Lung (tissue), 12 donors: Measurements from ENCODE around the gene PARD3. TPM values are rescaled to one million over a fixed set of nuclear protein-coding genes. Genes with fewer than 3 reads are reported as not detected.

Experiments
- ATAC-seq: fragments of 200-7000 bp; cut with Tn5 transposase; one replicate; pipeline ENCODE4 v1.9.1; 2020; ENCODE audit warnings: moderate number of reproducible peaks; ENCODE audit not compliant: insufficient read depth, low FRiP score
- DNase-seq, 3 donors: peaks; one replicate each; pipeline ENCODE4 v3.0.0-alpha.2; 2013 to 2017
- H3K27ac ChIP-seq, 2 donors: one replicate each; pipeline ENCODE4 v1.5.1; 2013; ENCODE audit warnings: mild to moderate bottlenecking in 2 of 2, moderate library complexity in 2 of 2, control low read depth in 1 of 2, inconsistent platforms in 1 of 2, low read depth in 1 of 2, low read length in 1 of 2
- H3K27me3 ChIP-seq, 3 donors: one replicate each; pipeline ENCODE4 v1.5.1; 2013; ENCODE audit warnings: low read length in 2 of 3; ENCODE audit not compliant: control insufficient read depth in 3 of 3, insufficient read depth in 3 of 3
- H3K36me3 ChIP-seq, 4 donors: one replicate each; pipeline ENCODE4 v1.5.1; 2013; ENCODE audit warnings: low read length in 4 of 4, mild to moderate bottlenecking in 1 of 4, moderate library complexity in 1 of 4; ENCODE audit not compliant: control insufficient read depth in 4 of 4, insufficient read depth in 4 of 4
- H3K4me1 ChIP-seq, 5 donors: one replicate each; pipeline ENCODE4 v1.5.1; 2013; ENCODE audit warnings: low read length in 5 of 5, mild to moderate bottlenecking in 2 of 5, moderate library complexity in 1 of 5; ENCODE audit not compliant: control insufficient read depth in 5 of 5, insufficient read depth in 5 of 5
- H3K4me3 ChIP-seq: one replicate; pipeline ENCODE4 v1.5.1; 2013; ENCODE audit warnings: mild to moderate bottlenecking, control low read depth, moderate library complexity
- H3K9ac ChIP-seq, 2 donors: one replicate each; pipeline ENCODE4 v1.5.1; 2013; ENCODE audit warnings: low read length in 2 of 2, control low read depth in 1 of 2; ENCODE audit not compliant: insufficient read depth in 1 of 2
- H3K9me3 ChIP-seq, 4 donors: one replicate each; pipeline ENCODE4 v1.5.1; 2013; ENCODE audit warnings: low read length in 3 of 4, mild to moderate bottlenecking in 1 of 4, moderate library complexity in 1 of 4; ENCODE audit not compliant: control insufficient read depth in 4 of 4, insufficient read depth in 3 of 4
- CTCF ChIP-seq: IDR thresholded peaks from 2 replicates; pipeline ENCODE4 v1.5.1; 2012; ENCODE audit warnings: mild to moderate bottlenecking; ENCODE audit errors: control extremely low read depth, extremely low read depth
- WGBS, 2 donors: extraction: QIAGEN DNeasy Blood & Tissue Kit; methylation state at CpG; one replicate each; pipeline ENCODE4 v1.1.7; 2013; 5-methylcytosine and 5-hydroxymethylcytosine counted together
- polyA plus RNA-seq, 2 donors: library from polyadenylated mRNA; stranded (reverse); fragments of 200-250 nt; gene quantifications; one replicate each; pipeline ENCODE4 v1.2.1, GENCODE V29; 2013
- total RNA-seq, 2 donors: library from RNA; depleted of rRNA in 1 of 2; stranded (reverse); fragments of >200 nt in 1 of 2; gene quantifications; one replicate each; pipeline ENCODE4 v1.2.1, GENCODE V29; 2014 to 2021
- donor health status: control.
- donor health status: control.
- donor health status: Bipolar disorder and iron deficiency.
- donor health status: healthy.
- donor health status: DM: yes; HTN: yes; CAD: no.

Gene PARD3
- total and polyA plus RNA-seq, 4 donors = 10.3 to 69.2 (median 27.6) TPM

GRCh38 chr10:34135515-34135914, 679.6 kb downstream of the PARD3 start:
- WGBS, 2 donors = 86 to 89% methylated on average over 5 of the region's 5 CpGs
- Histone ChIP-seq H3K9ac (no peak overlapping the region), H3K27ac (no peak overlapping the region), H3K27me3 (no peaks in the 10 kb centered on the region), H3K4me1 (peaks cover 0 to 9% (median 0%) of the 10 kb centered on the region in 5 donors), H3K9me3 (peaks cover 0 to 2% (median 0%) of the 10 kb centered on the region in 4 donors), H3K36me3 (peaks cover 0 to under 1% (median under 1%) of the 10 kb centered on the region in 4 donors), H3K4me3 (no peak overlapping the region)
- ATAC-seq = no peak
- DNase-seq = no peak
- no peak for TF ChIP-seq CTCF

- Histone ChIP-seq H3K9me3 (peaks cover 0 to 2% (median 0%) of the 10 kb centered on the region in 4 donors), H3K27me3 (no peaks in the 10 kb centered on the region), H3K27ac (no peak overlapping the region), H3K36me3 (peaks cover 0 to 8% (median 2%) of the 10 kb centered on the region in 4 donors), H3K4me3 (no peak overlapping the region), H3K9ac (no peak overlapping the region), H3K4me1 (peaks cover 0 to 9% (median 0%) of the 10 kb centered on the region in 5 donors)
- DNase-seq (no peak), ATAC-seq (no peak)
- no peak for TF ChIP-seq CTCF
- 87 to 88% methylated on average over 1 of the region's 1 CpG for WGBS, 2 donors
Measured at GRCh38 chr10:34134602-34135001, 680.5 kb downstream of the PARD3 start.

- Histone ChIP-seq H3K9ac (no peak overlapping the region), H3K36me3 (peaks cover 0 to 8% (median 4%) of the 10 kb centered on the region in 4 donors), H3K27me3 (no peaks in the 10 kb centered on the region), H3K4me1 (peaks cover 0 to 9% (median 0%) of the 10 kb centered on the region in 5 donors), H3K4me3 (no peak overlapping the region), H3K27ac (no peak overlapping the region), H3K9me3 (peaks cover 0 to 2% (median 0%) of the 10 kb centered on the region in 4 donors)
- no peak for TF ChIP-seq CTCF
- 95 to 97% methylated on average over 5 of the region's 5 CpGs for WGBS, 2 donors
- no peak for DNase-seq
- ATAC-seq = no peak
Measured at GRCh38 chr10:34133406-34133805, 681.7 kb downstream of the PARD3 start.

- Histone ChIP-seq H3K4me1 (peaks cover 0 to 9% (median 0%) of the 10 kb centered on the region in 5 donors), H3K36me3 (peaks cover 0 to 8% (median 4%) of the 10 kb centered on the region in 4 donors), H3K27ac (no peak overlapping the region), H3K27me3 (no peaks in the 10 kb centered on the region), H3K4me3 (no peak overlapping the region), H3K9me3 (peaks cover 0 to 2% (median 0%) of the 10 kb centered on the region in 4 donors), H3K9ac (no peak overlapping the region)
- no peak for TF ChIP-seq CTCF
- DNase-seq (peak in 1 of 3 donors; percentile 32), ATAC-seq (no peak)
- 84 to 87% methylated on average over 6 of the region's 6 CpGs for WGBS, 2 donors
Measured at GRCh38 chr10:34131152-34131551, 683.9 kb downstream of the PARD3 start.
